ENCODE results near the gene ADD2. TPM values are rescaled to one million over a fixed set of nuclear protein-coding genes. Genes with fewer than 3 reads are reported as not detected.

The ADD2 gene
- total and polyA plus RNA-seq, 2 experiments from 2014 or later = 34.6 to 223 TPM

DNA sequence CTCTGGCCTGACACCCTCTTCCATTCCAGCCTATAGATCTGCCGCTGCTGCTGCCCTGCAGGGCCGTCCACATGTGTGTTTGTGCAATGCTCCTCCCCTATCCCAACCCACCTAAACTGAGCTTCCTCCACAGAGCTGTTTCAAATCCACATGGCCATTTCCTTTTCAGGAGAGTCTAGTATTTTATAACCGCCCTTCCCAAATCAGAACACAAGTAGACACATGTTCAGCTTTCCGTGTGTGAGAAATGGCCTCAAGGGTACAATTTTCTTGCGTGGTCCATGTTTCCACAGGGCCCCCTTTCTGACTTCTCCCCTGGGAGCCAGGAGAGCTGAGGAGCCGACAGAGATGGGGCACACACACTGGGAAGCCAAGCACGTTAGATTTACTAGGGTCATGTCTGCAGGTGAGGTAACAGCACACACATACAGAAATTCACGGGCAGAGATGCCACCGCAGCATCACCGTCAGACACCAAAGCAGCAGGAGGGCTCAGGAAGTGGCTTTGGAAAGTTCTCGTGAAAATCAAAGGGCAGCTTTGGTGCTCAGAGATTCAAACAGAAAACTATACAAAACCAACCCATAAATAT is 111.5 kb downstream of the ADD2 start (continued):
- TF ChIP-seq ZNF462 (CRISPR knock-in tag; IDR thresholded peaks at IDR 0.05) = no peak
- no peak; the same call in 1 of the 2 replicates for TF ChIP-seq POLR2AphosphoS5 (IDR thresholded peaks at IDR 0.05; ENCODE audit: low read depth)

DNA sequence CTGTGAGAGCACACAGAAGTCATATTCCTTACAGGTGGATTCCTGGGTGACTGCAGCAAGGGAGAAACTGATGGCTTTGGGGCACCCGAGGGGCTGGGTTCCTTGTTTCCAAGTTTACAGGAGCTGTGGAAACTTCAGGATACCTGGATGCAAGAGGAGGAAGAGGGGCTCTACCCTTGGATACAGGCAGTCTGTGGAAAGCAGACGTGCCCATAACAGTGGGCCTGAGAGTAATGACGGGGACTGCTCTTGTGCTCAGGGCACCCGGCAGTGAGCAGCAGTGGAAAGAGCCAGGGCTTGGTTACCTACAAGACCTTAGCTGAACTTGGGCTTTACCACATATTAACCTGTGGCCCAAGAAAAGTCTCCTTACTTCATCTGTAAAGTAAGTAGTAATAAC is 112.2 kb downstream of the ADD2 start:
- peaks cover 19% of the 10 kb centered on the region for H3K4me1 ChIP-seq (ENCODE audit: insufficient read depth)
- Mint-ChIP-seq H3K4me3 (no peak overlapping the region), H3K9me3 (no peaks in the 10 kb centered on the region; the same call in 2 of the 3 replicates), H3K4me1 (peaks cover 27% of the 10 kb centered on the region), H3K27me3 (ENCODE audit: insufficient read depth, low read depth, poor library complexity) (peaks cover 21% of the 10 kb centered on the region), H3K36me3 (ENCODE audit: low read depth) (no peaks in the 10 kb centered on the region; the same call in 2 of the 3 replicates), H3K27ac (no peak overlapping the region)
- no peak overlapping the region for H2AFZ ChIP-seq
- no peak overlapping the region for H3K27ac ChIP-seq (ENCODE audit: low read depth)
- no peaks in the 10 kb centered on the region for H3K79me2 ChIP-seq (replicated peaks; ENCODE audit: insufficient read depth)
- H3K36me3 ChIP-seq (ENCODE audit: insufficient read depth) = no peaks in the 10 kb centered on the region
- peak; percentile 16; the same call in 2 of the 3 replicates for ATAC-seq
- H3F3A ChIP-seq (replicated peaks; ENCODE audit: low read depth) = no peaks in the 10 kb centered on the region
- peaks cover 50% of the 10 kb centered on the region for H3K27me3 ChIP-seq (ENCODE audit: insufficient read depth)
- H3K4me2 ChIP-seq = no peak overlapping the region
- no peaks in the 10 kb centered on the region; the same call in 1 of the 2 replicates for H4K20me1 ChIP-seq (replicated peaks; ENCODE audit: insufficient read depth)
- H3K9me2 ChIP-seq (ENCODE audit: insufficient read depth) = no peaks in the 10 kb centered on the region
- no peak for DNase-seq (ENCODE audit: low spot score)
- no peak overlapping the region for H3K4me3 ChIP-seq
- TF ChIP-seq ZNF462 (CRISPR knock-in tag; IDR thresholded peaks at IDR 0.05) (no peak), EZH2 (IDR thresholded peaks at IDR 0.05; ENCODE audit: low read depth, unreplicated experiment) (no peak), NANOG (IDR thresholded peaks at IDR 0.05; ENCODE audit: borderline replicate concordance) (no peak), ZNF331 (CRISPR knock-in tag; IDR thresholded peaks at IDR 0.05; ENCODE audit: low read depth) (no peak), STAT1 (IDR thresholded peaks at IDR 0.05; ENCODE audit: unreplicated experiment) (no peak), CREB1 (CRISPR knock-in tag; IDR thresholded peaks at IDR 0.05; ENCODE audit: low read depth) (no peak), ZNF114 (CRISPR knock-in tag; IDR thresholded peaks at IDR 0.05) (no peak)
- TF ChIP-seq, protein P1, sequence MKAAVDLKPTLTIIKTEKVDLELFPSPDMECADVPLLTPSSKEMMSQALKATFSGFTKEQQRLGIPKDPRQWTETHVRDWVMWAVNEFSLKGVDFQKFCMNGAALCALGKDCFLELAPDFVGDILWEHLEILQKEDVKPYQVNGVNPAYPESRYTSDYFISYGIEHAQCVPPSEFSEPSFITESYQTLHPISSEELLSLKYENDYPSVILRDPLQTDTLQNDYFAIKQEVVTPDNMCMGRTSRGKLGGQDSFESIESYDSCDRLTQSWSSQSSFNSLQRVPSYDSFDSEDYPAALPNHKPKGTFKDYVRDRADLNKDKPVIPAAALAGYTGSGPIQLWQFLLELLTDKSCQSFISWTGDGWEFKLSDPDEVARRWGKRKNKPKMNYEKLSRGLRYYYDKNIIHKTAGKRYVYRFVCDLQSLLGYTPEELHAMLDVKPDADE (IDR thresholded peaks at IDR 0.05) = no peak

All from GM23338 (cell line).